K562 (cell line): ENCODE results near the gene TMEM87B. TPM values are rescaled to one million over a fixed set of nuclear protein-coding genes. Genes with fewer than 3 reads are reported as not detected.

Experiments used
- CTCFL ChIP-seq: IDR thresholded peaks from 2 replicates; pipeline ENCODE4 v1.6.1; 2011; ENCODE audit warnings: borderline replicate concordance, low read depth, mild to moderate bottlenecking, moderate library complexity, low read length; ENCODE audit not compliant: insufficient read depth, poor library complexity, severe bottlenecking
- CXXC5 ChIP-seq: fragments of 250-450 bp; sonication (Bioruptor Pico); IDR thresholded peaks from 2 replicates; pipeline ENCODE4 v1.8.0; 2022; ENCODE audit warnings: inconsistent platforms, mild to moderate bottlenecking, moderate library complexity
- DMBX1 ChIP-seq: fragments of 250-450 bp; sonication (Bioruptor Pico); IDR thresholded peaks from 2 replicates; pipeline ENCODE4 v1.8.0; 2022; ENCODE audit warnings: inconsistent platforms, mild to moderate bottlenecking, moderate library complexity, borderline replicate concordance
- FOXM1 ChIP-seq, 2 experiments: fragments of 450-650 bp in 1 of 2; sonication (generic) in 1 of 2; formaldehyde crosslinking in 1 of 2; IDR thresholded peaks; 2 replicates each; pipeline versions ENCODE4 v1.6.1 to v1.9.0; 2017 to 2022; ENCODE audit warnings: low read depth in 2 of 2, mild to moderate bottlenecking in 2 of 2, missing genetic modification reagents in 1 of 2, moderate library complexity in 1 of 2
- HDAC3 ChIP-seq: fragments of 450-650 bp; IDR thresholded peaks from 2 replicates; pipeline ENCODE4 v1.6.1; 2018; ENCODE audit warnings: borderline replicate concordance, mild to moderate bottlenecking, moderate library complexity; ENCODE audit not compliant: partially characterized antibody
- LCOR ChIP-seq: sonication (generic); formaldehyde crosslinking; IDR thresholded peaks from 2 replicates; pipeline ENCODE4 v1.8.0; 2022; ENCODE audit warnings: mild to moderate bottlenecking, missing genetic modification reagents
- PHF20 ChIP-seq: fragments of 450-650 bp; IDR thresholded peaks from 2 replicates; pipeline ENCODE4 v1.6.1; 2018; ENCODE audit not compliant: partially characterized antibody
- PML ChIP-seq: IDR thresholded peaks from 2 replicates; pipeline ENCODE4 v1.6.1; 2012; ENCODE audit warnings: low read length, inconsistent platforms
- PTBP1 ChIP-seq: fragments of 200-400 bp; formaldehyde crosslinking; IDR thresholded peaks from 2 replicates; pipeline ENCODE4 v1.6.1; 2017; ENCODE audit warnings: low read depth, low read length
- SREBF2 ChIP-seq: sonication (generic); formaldehyde crosslinking; IDR thresholded peaks from 2 replicates; pipeline ENCODE4 v1.4.0; 2020; ENCODE audit warnings: mild to moderate bottlenecking, missing genetic modification reagents
- ZBED1 ChIP-seq: IDR thresholded peaks from 2 replicates; pipeline ENCODE4 v1.6.1; 2014
- ZNF217 ChIP-seq: sonication (generic); formaldehyde crosslinking; IDR thresholded peaks from 2 replicates; pipeline ENCODE4 v1.8.0; 2022; ENCODE audit warnings: mild to moderate bottlenecking, missing genetic modification reagents
- ZNF764 ChIP-seq: fragments of 250-450 bp; sonication (Bioruptor Pico); IDR thresholded peaks from 2 replicates; pipeline ENCODE4 v1.4.0; 2020; ENCODE audit warnings: low read depth, mild to moderate bottlenecking, moderate library complexity
- polyA plus RNA-seq, 8 experiments: library from polyadenylated mRNA; depleted of rRNA in 4 of 8; stranded (reverse) in 5 of 8; unstranded in 3 of 8; fragments of >200 nt; fragmentation: Nextera tagmentation in 2 of 8; fragmentation: Illumina TruSeq in 1 of 8; extraction: Ambion mirVana in 2 of 8; extraction: Trizol in 1 of 8; gene quantifications; 2 replicates each; pipeline versions ENCODE4 v1.2.1 to v1.2.3, GENCODE V29; 2011 to 2014; ENCODE audit warnings: inconsistent platforms in 1 of 8, missing spikeins in 1 of 8
- total RNA-seq, 7 experiments: library from RNA; depleted of rRNA in 6 of 7; stranded (reverse); fragments of >200 nt in 6 of 7; fragmentation: Illumina TruSeq in 2 of 7; extraction: Trizol in 2 of 7; gene quantifications; 2 replicates each; pipeline versions ENCODE4 v1.2.1 to v1.2.3, GENCODE V29; 2011 to 2021; ENCODE audit warnings: low replicate concordance in 1 of 7

The TMEM87B gene
- total and polyA plus RNA-seq, 9 of the 15 experiments (the other 6 are each of a cell fraction or from before 2014, with no cell fraction given) = 3.7 to 17.1 (median 11.0) TPM

- TF ChIP-seq CTCFL (no peak), FOXM1 (IDR thresholded peaks at IDR 0.05; ENCODE audit: low read depth) (no peak), FOXM1 (CRISPR knock-in tag; IDR thresholded peaks at IDR 0.05; ENCODE audit: low read depth) (0 out of 2 replicates have a peak, but pooled peaks have one; percentile 80), PML (0 out of 2 replicates have a peak, but pooled peaks have one; percentile 20), DMBX1 (CRISPR knock-in tag) (no peak), ZNF217 (CRISPR knock-in tag) (no peak), PHF20 (no peak), ZBED1 (no peak), ZNF764 (CRISPR knock-in tag) (no peak), SREBF2 (CRISPR knock-in tag) (no peak), PTBP1 (no peak), LCOR (CRISPR knock-in tag) (no peak), HDAC3 (no peak), CXXC5 (peak; percentile 28; the same call in 1 of the 2 replicates)
Observed at GRCh38 chr2:112053917-112054846, 887 bp upstream of the TMEM87B start (continued).
